Stimulated activated CD8-positive, alpha-beta memory T cell treated with anti-CD3 and anti-CD28 coated beads, Interleukin-7, amount 100 ng/mL, for 1 hour (primary cell): ENCODE results near the gene CCDC61.

Experiments used
- DNase-seq, 2 donors: peaks; one replicate each; pipeline ENCODE4 v3.0.0-alpha.2; 2020; ENCODE audit warnings: low read depth in 2 of 2

CCDC61 gene

DNA sequence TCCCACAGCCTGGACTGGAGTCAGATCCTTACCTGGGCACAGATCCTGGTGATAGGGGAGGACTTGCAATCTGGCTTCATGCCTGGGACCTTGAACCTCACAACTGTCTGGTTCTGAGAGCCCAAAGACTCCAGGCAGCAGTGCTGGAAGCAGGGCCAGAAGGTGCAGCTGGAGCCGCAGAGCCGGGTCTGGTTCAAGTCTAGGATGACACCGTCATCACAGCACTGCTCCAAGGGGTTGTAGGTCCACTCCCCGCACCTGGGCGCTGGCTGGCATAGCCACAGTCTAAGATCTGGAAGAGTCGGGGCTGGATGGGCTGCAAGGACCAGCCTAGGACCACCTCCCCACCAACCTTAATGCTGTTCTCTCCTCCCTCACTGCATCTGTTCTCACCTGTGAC, 44.9 kb downstream of the CCDC61 start:
- no peak for DNase-seq

DNA sequence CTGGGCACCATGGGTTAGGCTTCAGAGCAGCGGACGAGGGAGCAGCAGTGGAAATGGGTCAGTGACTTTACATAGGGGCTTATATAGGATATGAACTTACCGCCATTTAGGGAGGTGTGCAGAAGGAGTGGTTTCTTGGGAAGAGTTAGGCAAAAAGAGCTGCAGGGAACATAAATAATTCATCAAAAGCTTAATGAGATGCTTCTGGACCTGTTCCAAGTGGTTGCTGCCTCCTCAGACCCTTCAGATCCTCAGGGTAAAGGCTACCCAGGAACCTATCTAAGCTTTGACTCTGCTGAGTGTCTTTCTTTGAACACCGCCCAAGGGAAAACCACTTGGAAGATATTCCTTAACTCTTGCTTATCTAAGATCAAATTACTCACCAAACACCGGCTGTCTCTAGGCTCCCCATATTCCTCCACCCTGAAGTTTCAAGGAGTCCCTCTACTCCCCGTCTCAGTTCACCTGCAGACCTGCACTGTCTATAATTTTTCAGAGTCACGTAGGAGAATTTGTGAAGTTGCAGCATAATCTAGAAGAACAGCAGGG, 45.8 kb downstream of the CCDC61 start, which contains the start of gene IGFL4:
TSS of gene IGFL4 (minus strand) at position 51 of the 549 bp plus-strand sequence. CDS start at position 11, 40 bp downstream.
- no peak for DNase-seq

DNA sequence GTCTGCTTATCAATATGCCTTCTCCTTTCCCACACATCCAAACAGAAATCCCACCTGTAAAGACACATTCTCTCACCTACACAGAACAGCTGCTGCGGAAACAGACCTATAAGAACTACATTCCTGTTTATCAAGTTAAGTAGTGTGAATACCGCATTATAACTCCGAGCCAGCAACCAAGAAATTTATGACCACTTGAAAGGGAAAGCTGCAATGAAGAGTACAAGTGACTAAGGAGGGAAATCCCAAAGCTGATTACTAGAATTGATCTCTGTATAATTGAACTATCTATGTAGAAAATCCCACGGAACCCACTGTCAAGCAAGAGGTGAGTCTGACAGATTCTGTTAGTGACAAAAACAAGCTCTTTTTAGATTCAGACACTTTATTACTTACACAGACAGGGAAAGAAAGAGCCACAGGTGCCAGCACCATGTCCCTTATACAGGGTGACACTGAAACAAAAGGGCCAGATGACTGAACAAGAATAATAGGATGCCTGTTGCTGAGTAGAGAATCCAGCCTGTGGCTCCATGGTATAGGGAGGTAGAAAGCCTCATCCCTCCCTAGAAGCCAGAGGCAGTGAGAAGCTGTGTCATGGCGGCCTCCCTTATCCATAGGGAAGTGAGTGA, 47.1 kb downstream of the CCDC61 start:
- no peak for DNase-seq

DNA sequence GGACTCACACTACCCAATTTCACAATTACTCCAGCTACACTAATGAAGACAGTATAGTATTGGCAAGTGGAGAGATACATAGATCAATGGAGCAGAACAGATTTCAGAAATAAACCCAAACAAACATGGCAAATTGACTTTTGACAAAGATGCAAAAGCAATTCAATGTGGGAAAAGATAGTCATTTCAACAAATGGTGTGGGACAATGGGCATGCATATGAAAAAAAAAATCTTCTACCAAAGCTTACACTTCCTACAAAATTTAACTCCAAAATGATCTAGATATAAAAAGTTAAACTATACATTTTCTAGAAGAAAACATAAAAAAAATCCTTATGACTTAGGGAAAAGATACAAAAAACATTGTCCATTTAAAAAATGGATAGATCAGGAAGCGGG, 48.3 kb downstream of the CCDC61 start:
- DNase-seq, result no peak

DNA sequence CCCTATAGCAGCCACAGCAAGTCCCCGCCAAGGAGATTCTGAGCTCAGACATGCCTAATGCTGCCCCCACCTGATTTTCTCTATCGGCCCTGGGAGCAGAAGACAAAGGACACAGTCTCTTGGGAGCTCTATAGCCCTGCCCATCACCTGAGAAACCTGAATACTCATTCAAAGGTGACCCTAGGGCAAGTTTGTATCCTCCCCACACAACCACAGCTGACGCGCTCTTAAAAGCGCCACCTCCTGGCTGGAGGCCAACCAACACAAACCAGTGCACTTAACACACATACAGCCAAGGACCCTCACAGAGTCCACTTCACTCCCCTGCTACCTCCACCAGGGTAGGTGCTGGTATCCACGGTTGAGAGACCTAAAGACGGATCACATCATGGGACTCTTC, 54.3 kb downstream of the CCDC61 start:
- DNase-seq, result no peak

DNA sequence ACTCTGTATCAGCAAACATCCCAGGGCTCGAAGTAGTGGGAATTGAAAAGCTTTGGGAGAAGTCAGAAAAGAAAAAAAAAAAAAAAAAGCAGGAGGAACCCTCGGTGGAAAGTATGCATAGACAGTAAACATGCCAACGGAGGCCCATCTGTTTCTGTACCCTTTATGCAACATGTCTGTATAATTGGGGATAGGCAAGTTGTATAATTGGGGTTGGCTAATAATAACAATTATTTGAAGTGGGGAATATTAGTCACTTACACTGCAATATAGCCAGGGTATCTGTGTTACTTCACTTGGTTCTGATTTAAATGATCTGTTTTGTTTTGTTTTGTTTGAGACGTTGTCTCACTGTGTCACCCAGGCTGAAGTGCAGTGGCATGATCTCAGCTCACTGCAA, 57.6 kb downstream of the CCDC61 start:
- no peak for DNase-seq

DNA sequence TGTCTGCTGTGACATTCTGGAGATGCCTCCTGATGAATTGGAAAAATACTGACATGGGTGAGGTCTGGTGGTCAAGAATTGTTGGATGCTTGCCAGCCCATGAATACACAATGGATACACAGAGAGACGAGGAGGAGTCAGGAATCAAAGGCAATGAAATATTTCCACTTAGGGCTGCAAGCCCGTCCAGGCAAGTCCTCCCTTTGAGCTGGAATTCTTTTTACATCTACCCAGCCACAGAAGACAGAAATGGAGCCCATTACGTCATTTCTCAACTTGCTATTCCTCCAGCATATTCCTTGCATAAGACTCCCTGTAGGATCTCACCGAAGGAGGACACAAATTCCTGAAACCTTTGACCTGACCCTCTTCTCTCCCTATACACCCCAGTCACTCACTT, 61.3 kb downstream of the CCDC61 start:
- no peak for DNase-seq

DNA sequence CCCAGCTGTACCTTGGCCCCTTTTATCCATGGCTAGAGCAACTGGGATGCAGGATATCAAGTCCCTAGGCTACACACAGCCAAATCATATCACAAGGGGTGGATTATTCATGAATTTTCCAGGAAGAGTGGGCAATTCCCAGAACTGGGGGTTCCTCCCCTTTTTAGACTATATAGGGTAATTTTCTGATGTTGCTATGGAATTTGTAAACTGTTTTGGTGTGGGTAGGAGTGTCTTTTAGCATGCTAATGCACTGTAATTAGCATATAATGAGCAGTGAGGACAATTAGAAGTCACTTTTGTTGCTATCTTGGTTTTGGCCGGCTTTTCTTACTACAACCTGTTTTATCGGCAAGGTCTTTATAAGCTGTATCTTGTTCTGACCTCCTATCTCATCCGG, 63.5 kb downstream of the CCDC61 start:
- no peak for DNase-seq

DNA sequence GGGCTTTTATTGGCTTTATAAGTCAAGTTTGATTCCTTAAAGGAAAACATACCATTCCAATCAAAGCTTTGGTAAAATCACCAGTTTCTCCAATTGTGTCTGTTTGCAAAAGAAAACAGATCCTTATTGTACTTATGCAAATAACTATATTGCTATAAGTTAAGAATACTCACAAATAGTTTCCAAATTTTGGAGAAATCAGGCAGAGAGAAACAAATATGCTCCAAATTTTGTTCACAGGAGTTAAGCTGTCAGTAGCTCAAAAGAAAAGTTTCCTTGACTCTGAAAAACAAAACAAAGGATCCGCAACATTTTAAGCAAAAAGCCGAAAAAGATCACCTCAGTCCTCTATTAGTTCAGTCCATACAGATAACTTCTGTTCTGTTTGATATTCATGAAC, 64.7 kb downstream of the CCDC61 start:
- DNase-seq, result no peak

DNA sequence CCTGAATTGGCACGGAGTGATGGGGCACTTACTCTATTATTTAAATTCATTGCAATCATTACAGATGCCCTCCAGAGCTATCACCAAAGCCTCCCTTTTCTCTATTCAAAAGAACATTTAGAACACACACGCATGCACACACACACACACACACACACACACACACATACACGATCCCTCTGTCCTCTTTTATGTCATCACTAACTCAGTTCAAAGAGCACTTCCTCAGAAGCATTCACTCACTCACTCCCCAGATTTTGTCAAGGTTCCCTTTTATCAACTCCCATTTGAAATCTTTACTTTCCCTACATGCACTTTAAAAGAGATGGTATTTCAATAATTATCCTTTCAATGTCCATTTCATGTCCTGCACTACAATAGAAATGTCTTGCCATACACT, 67.9 kb downstream of the CCDC61 start:
- DNase-seq, result no peak

DNA sequence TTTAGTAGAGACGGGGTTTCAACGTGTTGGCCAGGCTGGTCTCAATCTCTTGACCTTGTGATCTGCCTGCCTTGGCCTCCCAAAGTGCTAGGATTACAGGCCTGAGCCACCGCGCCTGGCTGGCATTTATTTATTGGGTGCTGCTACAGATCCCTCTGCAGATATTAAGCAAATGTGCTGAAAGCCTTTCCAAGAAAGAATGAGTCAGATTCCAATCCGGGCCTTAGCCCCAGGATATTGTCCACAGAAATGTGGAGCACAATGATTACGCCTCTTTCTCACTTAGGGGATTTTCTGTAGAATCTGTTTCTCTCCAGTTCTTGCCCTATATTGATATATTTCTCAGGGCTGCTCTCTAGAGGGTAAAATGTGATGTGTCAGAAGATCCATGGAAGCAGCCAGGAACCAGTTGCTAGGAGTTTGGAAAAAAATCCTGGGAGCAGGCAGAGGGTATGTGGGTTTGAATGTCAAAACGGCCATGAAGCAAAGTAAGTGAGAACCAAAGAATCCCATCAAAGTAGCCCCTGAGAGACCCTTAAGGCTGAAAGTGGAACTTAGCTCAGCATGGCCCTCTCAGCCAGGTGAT, 70.3 kb downstream of the CCDC61 start:
- no peak for DNase-seq

DNA sequence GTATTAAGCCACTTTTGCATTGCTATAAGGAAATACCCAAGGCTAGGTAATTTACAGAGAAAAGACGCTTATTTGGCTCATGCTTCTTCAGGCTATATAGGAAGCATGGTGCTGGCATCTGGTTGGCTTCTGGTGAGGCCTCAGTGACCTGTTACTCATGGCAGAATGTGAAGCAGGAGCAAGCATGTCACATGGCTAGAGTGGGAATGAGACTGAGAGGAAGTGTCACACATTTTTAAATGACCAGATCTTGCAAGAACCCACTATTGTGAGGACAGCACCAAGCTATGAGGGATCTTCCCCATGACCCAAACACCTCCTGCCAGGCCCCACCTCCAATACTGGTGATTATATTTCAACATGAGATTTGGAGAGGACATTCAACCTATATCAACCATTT, 71.2 kb downstream of the CCDC61 start:
- no peak for DNase-seq

DNA sequence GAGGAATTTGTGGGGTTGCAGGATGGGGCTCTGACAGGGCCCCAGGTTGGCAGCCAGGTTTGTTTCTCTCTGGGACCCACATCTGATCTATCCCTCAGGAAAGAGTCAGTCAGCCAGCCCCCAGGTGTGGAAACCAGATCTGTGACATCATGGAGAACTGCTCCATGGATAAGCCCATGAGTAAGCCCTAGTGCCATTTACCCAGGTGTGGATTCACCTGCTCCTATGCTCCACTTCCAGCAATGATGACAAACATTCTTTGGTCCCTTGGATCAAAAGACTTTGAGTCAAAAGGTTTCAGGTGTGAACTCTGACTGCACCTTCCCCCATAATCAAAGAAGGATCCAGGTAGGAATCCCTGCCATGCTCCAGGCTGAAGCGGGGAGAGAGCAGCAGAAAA, 72.4 kb downstream of the CCDC61 start:
- no peak for DNase-seq
